ENCODE results near the gene MGAT3.

Gene MGAT3

DNA sequence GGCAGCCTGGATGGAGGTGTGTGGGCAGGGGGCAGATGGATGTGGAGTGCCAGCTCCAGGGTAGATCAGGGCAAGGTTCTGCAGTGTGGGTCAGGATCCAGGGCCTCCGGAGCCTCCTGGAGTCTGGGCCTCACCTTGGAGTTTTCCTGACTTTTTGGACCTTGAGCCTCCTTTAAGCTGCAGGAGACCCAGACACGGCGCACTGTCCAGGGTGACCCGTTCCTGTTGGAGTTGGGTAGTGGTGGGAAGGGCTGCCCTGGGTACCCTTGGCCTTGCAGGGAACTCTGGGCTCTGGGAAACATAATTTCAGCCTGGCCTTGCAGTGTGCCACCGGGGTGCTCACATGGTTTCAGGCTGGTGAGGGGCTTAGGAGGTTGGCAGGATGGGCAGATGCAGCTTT is 17.0 kb downstream of the MGAT3 start:
- DNase-seq: no peak

DNA sequence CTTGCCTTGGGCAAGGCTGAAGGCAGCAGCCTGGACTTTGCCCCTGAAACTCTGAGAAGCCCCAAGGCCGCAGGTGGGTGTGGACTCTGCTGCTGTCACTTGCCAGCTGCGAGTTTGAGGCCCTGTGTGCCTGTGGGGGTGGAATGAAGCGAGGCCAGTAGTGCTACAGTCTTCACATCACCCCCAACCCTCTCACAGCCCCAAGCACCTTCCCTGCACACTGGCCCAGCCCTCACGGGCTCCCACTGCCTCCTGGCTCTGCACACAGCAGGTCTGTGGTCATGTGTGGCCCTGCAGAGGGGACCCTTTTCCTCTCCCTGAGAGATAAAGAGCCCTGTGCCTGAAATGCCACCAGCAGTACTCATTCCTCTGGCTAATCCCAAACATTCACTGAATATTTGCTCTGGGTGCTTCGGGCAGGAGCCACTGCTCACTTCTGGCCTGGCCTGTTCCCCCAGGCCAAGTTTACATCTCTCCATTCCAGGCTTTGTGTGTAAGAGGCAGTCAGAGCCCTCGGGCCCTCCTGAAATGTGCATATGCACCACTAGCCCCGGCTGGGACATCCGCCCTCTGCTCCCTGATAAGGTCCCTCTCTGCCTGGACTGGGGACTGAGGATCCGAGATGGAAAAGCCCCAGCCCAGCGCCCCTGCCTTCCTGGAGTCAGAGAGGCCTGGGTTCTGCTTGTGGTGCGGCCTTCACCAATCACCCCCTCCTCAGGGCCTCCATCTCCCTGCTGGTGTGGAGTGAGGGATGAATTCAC is 17.7 kb downstream of the MGAT3 start:
- DNase-seq: no peak

DNA sequence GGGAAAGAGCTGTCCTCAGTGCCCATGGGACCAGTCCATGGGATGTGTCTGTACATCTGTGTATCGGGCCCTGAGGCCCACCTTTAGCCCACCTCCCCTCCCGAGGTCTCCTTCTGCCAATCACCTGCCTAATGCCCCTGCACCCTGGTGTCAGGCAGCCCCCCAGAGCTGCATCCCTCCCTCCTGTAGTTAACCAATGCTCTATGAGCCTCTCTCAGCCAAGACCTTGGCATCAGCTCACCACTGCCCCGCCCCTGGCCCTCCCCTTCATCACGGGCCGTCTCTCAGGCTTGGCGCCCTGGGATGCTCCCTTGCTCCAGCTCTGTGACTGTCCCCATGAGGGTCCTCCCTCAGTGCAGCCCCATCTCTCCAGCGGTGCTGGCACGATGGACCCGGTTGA is 18.5 kb downstream of the MGAT3 start:
- no peak for DNase-seq

DNA sequence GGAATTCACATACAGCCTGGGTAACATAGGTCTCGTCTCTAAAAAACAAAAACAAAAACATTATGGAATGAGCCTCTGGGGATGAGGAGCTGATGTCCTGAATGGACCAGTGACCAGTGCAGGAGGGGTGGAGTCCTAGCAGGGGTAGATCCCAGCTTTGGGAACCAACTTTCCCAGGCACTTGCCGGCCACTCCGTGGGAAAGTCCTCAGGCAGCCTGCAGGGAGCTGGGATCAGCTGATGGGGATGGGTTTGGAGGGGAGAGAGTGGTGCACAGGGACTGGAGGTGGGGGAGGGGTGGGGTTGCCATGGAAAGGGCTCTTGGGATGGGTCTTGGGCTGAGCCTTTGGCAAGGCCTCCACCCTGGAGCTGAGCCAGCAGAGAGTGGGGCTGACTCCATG is 19.1 kb downstream of the MGAT3 start:
- DNase-seq: no peak

- DNase-seq: no peak
Observed at GRCh38 chr22:39476664-39477063, 19.9 kb downstream of the MGAT3 start.

DNA sequence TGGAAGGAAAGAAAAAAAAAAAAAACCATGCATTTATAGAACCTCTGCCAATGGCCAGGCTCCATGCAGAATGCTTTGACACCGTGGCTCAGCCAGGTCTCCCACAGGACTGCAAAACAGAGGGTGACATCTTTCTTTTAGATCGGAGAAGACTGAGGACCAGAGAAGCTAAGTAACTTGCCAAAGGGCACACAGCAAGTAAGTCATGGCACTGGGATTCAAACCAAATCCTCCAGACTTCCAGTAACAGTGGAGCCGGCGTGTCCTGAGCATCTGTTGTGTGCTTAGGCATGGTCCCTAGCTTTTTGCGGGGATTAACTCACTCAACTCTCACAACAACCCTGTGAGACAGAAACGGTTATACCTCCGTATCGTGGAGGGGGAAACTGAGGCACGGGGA is 20.7 kb downstream of the MGAT3 start:
- no peak for DNase-seq

- DNase-seq: no peak
Observed at GRCh38 chr22:39478441-39478850, 21.6 kb downstream of the MGAT3 start.

GRCh38 chr22:39479254-39479653 is 22.4 kb downstream of the MGAT3 start:
- no peak for DNase-seq

- no peak for DNase-seq
Observed at GRCh38 chr22:39480557-39480956, 23.7 kb downstream of the MGAT3 start.

- no peak for DNase-seq
Observed at GRCh38 chr22:39481054-39481453, 24.2 kb downstream of the MGAT3 start.

DNA sequence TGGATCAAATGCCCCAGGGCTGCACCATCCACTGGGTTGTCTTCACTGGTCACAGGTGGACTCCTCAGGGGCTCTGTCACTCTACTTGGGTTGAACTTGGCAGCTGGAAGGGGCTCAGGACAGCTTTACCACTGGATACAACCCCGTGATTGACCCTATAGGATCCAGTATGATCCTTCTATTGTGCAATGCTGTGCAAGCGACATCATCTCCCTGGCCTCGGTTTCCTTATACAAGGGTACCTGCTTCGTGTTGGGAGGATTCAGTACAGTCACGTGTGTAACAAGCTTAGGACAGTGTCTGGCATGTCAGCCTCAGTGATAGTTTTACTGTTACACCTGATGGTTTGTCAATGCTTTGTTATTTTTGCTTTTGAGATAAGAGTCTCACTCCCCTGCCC is 24.8 kb downstream of the MGAT3 start:
- DNase-seq: no peak

- no peak for DNase-seq
Observed at GRCh38 chr22:39482768-39483167, 26.0 kb downstream of the MGAT3 start.

DNA sequence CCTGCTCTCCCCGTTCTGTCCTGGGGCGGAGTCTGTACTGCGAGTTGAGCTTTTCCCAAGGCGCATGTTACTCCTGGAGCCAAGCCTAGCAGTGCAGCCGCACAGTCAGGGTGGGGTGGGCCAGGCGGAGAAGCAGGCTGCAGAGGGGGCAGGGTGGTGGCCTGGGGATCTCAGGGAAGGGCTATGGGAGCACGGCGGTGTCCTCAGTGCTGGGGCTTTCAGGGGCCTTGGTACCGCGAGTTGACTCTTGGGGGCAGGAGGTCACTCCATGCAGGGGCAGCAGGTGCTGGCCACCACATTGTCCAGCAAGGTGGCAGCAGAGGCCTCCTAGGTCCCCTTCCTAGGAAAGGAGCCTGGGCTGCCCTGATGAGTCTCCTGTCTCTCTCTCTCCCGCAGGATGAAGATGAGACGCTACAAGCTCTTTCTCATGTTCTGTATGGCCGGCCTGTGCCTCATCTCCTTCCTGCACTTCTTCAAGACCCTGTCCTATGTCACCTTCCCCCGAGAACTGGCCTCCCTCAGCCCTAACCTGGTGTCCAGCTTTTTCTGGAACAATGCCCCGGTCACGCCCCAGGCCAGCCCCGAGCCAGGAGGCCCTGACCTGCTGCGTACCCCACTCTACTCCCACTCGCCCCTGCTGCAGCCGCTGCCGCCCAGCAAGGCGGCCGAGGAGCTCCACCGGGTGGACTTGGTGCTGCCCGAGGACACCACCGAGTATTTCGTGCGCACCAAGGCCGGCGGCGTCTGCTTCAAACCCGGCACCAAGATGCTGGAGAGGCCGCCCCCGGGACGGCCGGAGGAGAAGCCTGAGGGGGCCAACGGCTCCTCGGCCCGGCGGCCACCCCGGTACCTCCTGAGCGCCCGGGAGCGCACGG is 30.4 kb downstream of the MGAT3 start:
- DNase-seq: no peak

- no peak for DNase-seq
Observed at GRCh38 chr22:39487826-39488520, 31.2 kb downstream of the MGAT3 start.

GRCh38 chr22:39488563-39489083 is 31.8 kb downstream of the MGAT3 start:
- no peak for DNase-seq

GRCh38 chr22:39489094-39490068 is 32.6 kb downstream of the MGAT3 start:
- no peak for DNase-seq

- peak; percentile 4 to 67 (median 25) for DNase-seq
Observed at GRCh38 chr22:39490135-39490798, 33.5 kb downstream of the MGAT3 start.

GRCh38 chr22:39490966-39491680 is 34.3 kb downstream of the MGAT3 start:
- DNase-seq: no peak

GRCh38 chr22:39491696-39492095 is 34.9 kb downstream of the MGAT3 start:
- no peak for DNase-seq

DNA sequence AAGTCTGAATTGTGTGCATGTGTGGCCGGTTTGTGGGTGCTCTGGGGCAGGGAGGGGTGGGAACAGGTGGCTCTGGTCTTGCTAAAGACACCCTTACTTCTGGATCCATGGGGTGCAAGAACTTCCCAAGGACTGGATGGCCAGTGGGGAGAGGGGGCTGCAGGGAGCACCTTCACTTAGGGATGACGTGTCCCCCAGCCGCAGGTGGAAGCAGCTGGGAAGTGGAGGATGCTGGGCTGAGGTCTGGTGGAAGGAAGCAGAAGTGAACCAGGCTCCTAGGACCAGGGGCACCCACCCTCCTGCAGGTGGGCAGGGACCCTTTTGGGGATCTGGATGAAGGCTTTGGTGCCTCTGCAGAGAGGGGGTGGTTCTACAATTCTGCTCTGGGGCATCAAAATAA is 35.4 kb downstream of the MGAT3 start:
- DNase-seq: no peak

- DNase-seq: no peak
Observed at GRCh38 chr22:39493759-39494158, 36.9 kb downstream of the MGAT3 start.
